C4-2B (cell line): Measurements from ENCODE around the gene DENND4C.
A peak's percentile ranks its signal among the peaks of the same experiment; 100 is the strongest.
"Not testable (repeated sequence)": the region's sequence is repeated elsewhere in the genome, so short reads cannot be mapped to it uniquely, and the experiment has no call there.

Source experiments
- H3K27ac ChIP-seq: fragments of 450-650 bp; 2 replicates; pipeline ENCODE4 v1.5.1; 2017
- CTCF ChIP-seq: fragments of 450-650 bp; conservative IDR thresholded peaks from 2 replicates; pipeline ENCODE4 v1.5.1; 2017; ENCODE audit warnings: mild to moderate bottlenecking
- ZFX ChIP-seq: fragments of 450-650 bp; IDR thresholded peaks from 2 replicates; pipeline ENCODE4 v1.6.1; 2017

The DENND4C gene

GRCh38 chr9:19385786-19386501, 155.5 kb downstream of the DENND4C start:
- H3K27ac ChIP-seq = no peak overlapping the region
- TF ChIP-seq CTCF = no peak
- no peak for TF ChIP-seq ZFX

GRCh38 chr9:19386502-19387044, 156.1 kb downstream of the DENND4C start:
- no peak overlapping the region for H3K27ac ChIP-seq
- no peak for TF ChIP-seq CTCF
- no peak for TF ChIP-seq ZFX

- TF ChIP-seq ZFX (no peak), CTCF (no peak)
- no peak overlapping the region for H3K27ac ChIP-seq
Measured at GRCh38 chr9:19387317-19387716, 156.8 kb downstream of the DENND4C start.

- not testable (repeated sequence) for H3K27ac ChIP-seq
Measured at GRCh38 chr9:19389539-19389938, 159.0 kb downstream of the DENND4C start.

GRCh38 chr9:19397845-19398244, 167.4 kb downstream of the DENND4C start:
- no peak overlapping the region for H3K27ac ChIP-seq
- no peak for TF ChIP-seq ZFX
- TF ChIP-seq CTCF = no peak

- peak overlapping the region; percentile 84; the same call in 1 of the 2 replicates for H3K27ac ChIP-seq
Measured at GRCh38 chr9:19403231-19403630, 172.7 kb downstream of the DENND4C start.

GRCh38 chr9:19404283-19405075, 174.0 kb downstream of the DENND4C start:
- TF ChIP-seq ZFX (no peak), CTCF (no peak)
- H3K27ac ChIP-seq = peak overlapping the region; percentile 84

GRCh38 chr9:19405771-19406170, 175.3 kb downstream of the DENND4C start:
- H3K27ac ChIP-seq = peak overlapping the region; percentile 84

More at GRCh38 chr9:19405771-19406170, 175.3 kb downstream of the DENND4C start:
- TF ChIP-seq ZFX (no peak), CTCF (no peak)
